ENCODE measurements around the gene CDK11B. TPM values are rescaled to one million over a fixed set of nuclear protein-coding genes. Genes with fewer than 3 reads are reported as not detected.
A peak's percentile ranks its signal among the peaks of the same experiment; 100 is the strongest.
"Not testable (repeated sequence)": the region's sequence is repeated elsewhere in the genome, so short reads cannot be mapped to it uniquely, and the experiment has no call there.

CDK11B gene
- total RNA-seq, 1 donor from 2014 or later = 24.8 TPM

GRCh38 chr1:1696431-1697357 is 37.9 kb upstream of the CDK11B start:
- H3K27me3 ChIP-seq; H3K9me3 ChIP-seq; H3K4me1 ChIP-seq; H3K4me3 ChIP-seq; intact Hi-C loops (cut with DNase I); ATAC-seq; H3K27ac ChIP-seq; H3K36me3 ChIP-seq: not testable (repeated sequence)
- DNase-seq = peak; percentile 29

GRCh38 chr1:1692714-1693647 is 34.2 kb upstream of the CDK11B start, which contains the start of gene SLC35E2B:
TSS of gene SLC35E2B (minus strand) at chr1:1692795. CDS start at chr1:1676699, 16,096 bp downstream.
- H3K36me3 ChIP-seq; intact Hi-C loops (cut with DNase I); H3K27me3 ChIP-seq; H3K4me1 ChIP-seq; H3K9me3 ChIP-seq: not testable (repeated sequence)
- DNase-seq (peak; percentile 95), ATAC-seq (peak; percentile 91)
- peak within 1 kb of the TSS; percentile 90 for H3K27ac ChIP-seq
- H3K4me3 ChIP-seq = peak within 1 kb of the TSS; percentile 50

GRCh38 chr1:1692324-1692713 is 33.5 kb upstream of the CDK11B start:
- H3K4me3 ChIP-seq = peak overlapping the region; percentile 50
- H3K4me1 ChIP-seq; H3K27me3 ChIP-seq; H3K36me3 ChIP-seq; H3K9me3 ChIP-seq; intact Hi-C loops (cut with DNase I): not testable (repeated sequence)
- DNase-seq (peak; percentile 89), ATAC-seq (peak; percentile 78)
- peak overlapping the region; percentile 90 for H3K27ac ChIP-seq

GRCh38 chr1:1691443-1691842 is 32.6 kb upstream of the CDK11B start:
- intact Hi-C loops (cut with DNase I); DNase-seq; ATAC-seq; H3K9me3 ChIP-seq; H3K27ac ChIP-seq; H3K27me3 ChIP-seq; H3K36me3 ChIP-seq; H3K4me1 ChIP-seq: not testable (repeated sequence)
- H3K4me3 ChIP-seq = peak overlapping the region; percentile 33

- DNase-seq = peak; percentile 9
- H3K36me3 ChIP-seq; intact Hi-C loops (cut with DNase I); H3K4me1 ChIP-seq; H3K9me3 ChIP-seq; H3K27me3 ChIP-seq; H3K27ac ChIP-seq; H3K4me3 ChIP-seq; ATAC-seq: not testable (repeated sequence)
Observed at GRCh38 chr1:1689526-1689925, 30.7 kb upstream of the CDK11B start.

GRCh38 chr1:1687846-1688245 is 29.0 kb upstream of the CDK11B start:
- TF ChIP-seq CTCF (IDR thresholded peaks at IDR 0.05) = no peak
- intact Hi-C loops (cut with DNase I) = no loop called here
- DNase-seq (no peak), ATAC-seq (no peak)
- Histone ChIP-seq H3K9me3 (no peaks in the 10 kb centered on the region), H3K4me1 (peaks cover 14% of the 10 kb centered on the region), H3K4me3 (no peak overlapping the region), H3K27me3 (no peaks in the 10 kb centered on the region), H3K27ac (no peak overlapping the region), H3K36me3 (no peaks in the 10 kb centered on the region)

GRCh38 chr1:1684031-1684681 is 25.4 kb upstream of the CDK11B start:
- Histone ChIP-seq H3K4me3 (no peak overlapping the region), H3K9me3 (no peaks in the 10 kb centered on the region), H3K27ac (no peak overlapping the region), H3K27me3 (no peaks in the 10 kb centered on the region), H3K36me3 (peaks cover 3% of the 10 kb centered on the region), H3K4me1 (peaks cover 14% of the 10 kb centered on the region)
- no peak for TF ChIP-seq CTCF (IDR thresholded peaks at IDR 0.05)
- DNase-seq = no peak
- intact Hi-C loops (cut with DNase I) = no loop called here
- ATAC-seq = no peak
